Fibroblast of skin of abdomen (primary cell): Measurements from ENCODE around the gene INPP1. TPM values are rescaled to one million over a fixed set of nuclear protein-coding genes. Genes with fewer than 3 reads are reported as not detected.
"Not testable (repeated sequence)": the region's sequence is repeated elsewhere in the genome, so short reads cannot be mapped to it uniquely, and the experiment has no call there.

Experiments used
- DNase-seq: peaks from one replicate; pipeline ENCODE4 v3.0.0-alpha.2; 2013
- polyA plus RNA-seq, 2 experiments: library from polyadenylated mRNA; unstranded; fragments of 120-200 nt; gene quantifications; one replicate each; pipeline ENCODE4 v1.2.1, GENCODE V29; 2013; ENCODE audit not compliant: insufficient read length in 2 of 2

INPP1 gene
- 13.2 TPM for polyA plus RNA-seq (2013, experiment 1 of 2; ENCODE audit: insufficient read length)
- 13.4 TPM for polyA plus RNA-seq (2013, experiment 2 of 2; ENCODE audit: insufficient read length)

- DNase-seq = peak; percentile 50
These were observed at the start of gene INPP1 for GRCh38 chr2:190343536-190344275. Gene INPP1 (plus strand): TSS chr2:190343589. CDS start chr2:190360103, 16,514 bp downstream.

GRCh38 chr2:190297880-190298279, 45.5 kb upstream of the INPP1 start:
- DNase-seq = not testable (repeated sequence)

- no peak for DNase-seq
These were observed 42.4 kb upstream of the INPP1 start for GRCh38 chr2:190301032-190301431.

GRCh38 chr2:190302052-190302451, 41.3 kb upstream of the INPP1 start:
- no peak for DNase-seq

- DNase-seq = no peak
These were observed 39.7 kb upstream of the INPP1 start for GRCh38 chr2:190303647-190304046.

GRCh38 chr2:190304404-190304803, 39.0 kb upstream of the INPP1 start:
- DNase-seq = no peak

GRCh38 chr2:190308031-190308430, 35.4 kb upstream of the INPP1 start:
- DNase-seq = no peak

GRCh38 chr2:190311893-190312634, 31.3 kb upstream of the INPP1 start:
- no peak for DNase-seq

- DNase-seq = not testable (repeated sequence)
These were observed 30.8 kb upstream of the INPP1 start for GRCh38 chr2:190312635-190313025.

GRCh38 chr2:190313880-190314279, 29.5 kb upstream of the INPP1 start:
- DNase-seq = no peak

GRCh38 chr2:190315273-190315672, 28.1 kb upstream of the INPP1 start:
- no peak for DNase-seq

- DNase-seq = no peak
These were observed 24.9 kb upstream of the INPP1 start for GRCh38 chr2:190318514-190318913.

GRCh38 chr2:190318931-190319554, 24.3 kb upstream of the INPP1 start:
- DNase-seq = no peak

GRCh38 chr2:190319555-190320498, 23.6 kb upstream of the INPP1 start, which contains the start of gene HIBCH:
Gene HIBCH (minus strand): TSS chr2:190319826. CDS start chr2:190319750, 76 bp downstream.
- DNase-seq = peak; percentile 99

- DNase-seq = no peak
These were observed 22.7 kb upstream of the INPP1 start for GRCh38 chr2:190320696-190321095.

- no peak for DNase-seq
These were observed 20.0 kb upstream of the INPP1 start for GRCh38 chr2:190323406-190323805.

- no peak for DNase-seq
These were observed 17.8 kb upstream of the INPP1 start for GRCh38 chr2:190325588-190325987.

- DNase-seq = no peak
These were observed 15.4 kb upstream of the INPP1 start for GRCh38 chr2:190327867-190328572.

GRCh38 chr2:190328573-190329147, 14.7 kb upstream of the INPP1 start:
- DNase-seq = no peak

GRCh38 chr2:190333395-190333794, 10.0 kb upstream of the INPP1 start:
- DNase-seq = no peak

- DNase-seq = no peak
These were observed 9.5 kb upstream of the INPP1 start for GRCh38 chr2:190333928-190334327.
